GM12878 (cell line): Measurements from ENCODE around the gene HUS1B. TPM values are rescaled to one million over a fixed set of nuclear protein-coding genes. Genes with fewer than 3 reads are reported as not detected.

Experiments used
- ATAC-seq: fragments of 200-7000 bp; cut with Tn5 transposase; 3 replicates; pipeline ENCODE4 v1.9.1; 2020; ENCODE audit warnings: mild to moderate bottlenecking, moderate library complexity
- BruUV-seq: library from RNA; stranded (reverse); fragments of 400-500 nt; replicated peaks from 2 replicates; lab custom pipeline; 2021; lab: Mats Ljungman, UMichigan
- CTCF ChIA-PET: fragments of 300-600 bp; sonication (Branson Sonifier 250); formaldehyde crosslinking; extraction: SDS; loops from one replicate; lab custom pipeline; 2021; ENCODE audit warnings: inconsistent platforms; lab: Yijun Ruan, JAX
- POLR2A ChIA-PET: fragments of 350-600 bp; formaldehyde crosslinking; extraction: SDS; loops from one replicate; lab custom pipeline; 2021; ENCODE audit warnings: inconsistent platforms; lab: Charles Lee
- RAD21 ChIA-PET: fragments of 300-600 bp; sonication (Branson Sonifier 250); formaldehyde crosslinking; loops from one replicate; lab custom pipeline; 2023; ENCODE audit warnings: antibody characterized with exemption; ENCODE audit not compliant: unreplicated experiment; lab: Charles Lee
- SMC1A ChIA-PET: fragments of 300-600 bp; sonication (Branson Sonifier 250); formaldehyde crosslinking; loops from one replicate; lab custom pipeline; 2023; ENCODE audit not compliant: unreplicated experiment, uncharacterized antibody; lab: Charles Lee
- DNase-seq: peaks from one replicate; pipeline ENCODE4 v3.0.0-alpha.2; 2011; ENCODE audit warnings: low read depth, low spot score
- FAIRE-seq: peaks from 3 replicates; lab custom pipeline; 2011; peaks lifted over from hg19 to GRCh38; lab: Jason Lieb, UNC
- H2AFZ ChIP-seq: 2 replicates; pipeline ENCODE4 v1.6.0; 2011; ENCODE audit warnings: low read depth, low read length, control low read depth; ENCODE audit not compliant: control insufficient read depth
- H3K27ac ChIP-seq: 2 replicates; pipeline ENCODE4 v1.5.1; 2011; ENCODE audit warnings: control low read depth; ENCODE audit not compliant: control insufficient read depth, insufficient read depth
- H3K27me3 ChIP-seq, 2 experiments: replicated peaks in 1 of 2; 2 replicates each; pipeline versions ENCODE4 v1.6.0 to v1.6.1; 2011; ENCODE audit warnings: low read length in 1 of 2; ENCODE audit not compliant: control insufficient read depth in 2 of 2, insufficient read depth in 2 of 2
- H3K36me3 ChIP-seq, 2 experiments: 2 replicates each; pipeline ENCODE4 v1.5.1; 2011; ENCODE audit warnings: low read length in 1 of 2; ENCODE audit not compliant: control insufficient read depth in 2 of 2, insufficient read depth in 2 of 2
- H3K4me1 ChIP-seq: 2 replicates; pipeline ENCODE4 v1.6.1; 2011; ENCODE audit warnings: mild to moderate bottlenecking, low read length, moderate library complexity, mixed read lengths; ENCODE audit not compliant: control insufficient read depth, insufficient read depth
- H3K4me2 ChIP-seq: 2 replicates; pipeline ENCODE4 v1.6.0; 2011; ENCODE audit warnings: control low read depth; ENCODE audit not compliant: control insufficient read depth, insufficient read depth
- H3K4me3 ChIP-seq: fragments of 200-600 bp; sonication (generic); 2 replicates; pipeline ENCODE4 v1.5.1; 2016
- H3K79me2 ChIP-seq: 2 replicates; pipeline ENCODE4 v1.6.0; 2011; ENCODE audit warnings: low read length; ENCODE audit not compliant: control insufficient read depth, insufficient read depth
- H3K9ac ChIP-seq: 2 replicates; pipeline ENCODE4 v1.8.0; 2011; ENCODE audit warnings: low read length, control low read depth, mixed read lengths; ENCODE audit not compliant: control insufficient read depth, insufficient read depth
- H3K9me3 ChIP-seq: replicated peaks from 3 replicates; pipeline ENCODE4 v1.5.1; 2011; ENCODE audit warnings: mild to moderate bottlenecking, low read length; ENCODE audit not compliant: control insufficient read depth, insufficient read depth
- H4K20me1 ChIP-seq: 2 replicates; pipeline ENCODE4 v1.6.0; 2011; ENCODE audit not compliant: control insufficient read depth, insufficient read depth
- CBFB ChIP-seq: IDR thresholded peaks from 2 replicates; pipeline ENCODE4 v1.6.1; 2016; ENCODE audit warnings: antibody characterized with exemption, low read depth
- EED ChIP-seq: sonication (generic); IDR thresholded peaks from 2 replicates; pipeline ENCODE4 v1.6.1; 2016; ENCODE audit warnings: antibody characterized with exemption, low read depth
- ETV6 ChIP-seq, 2 experiments: fragments of 450-650 bp in 1 of 2; IDR thresholded peaks in 1 of 2; conservative IDR thresholded peaks in 1 of 2; 2 replicates each; pipeline ENCODE4 v1.6.1; 2014; ENCODE audit warnings: antibody characterized with exemption in 1 of 2, borderline replicate concordance in 1 of 2, low read depth in 1 of 2, mild to moderate bottlenecking in 1 of 2, moderate library complexity in 1 of 2
- EZH2 ChIP-seq: IDR thresholded peaks from 2 replicates; pipeline ENCODE4 v1.6.1; 2012; ENCODE audit warnings: low read depth, mild to moderate bottlenecking, control low read depth, inconsistent platforms, low read length, borderline replicate concordance; ENCODE audit not compliant: control insufficient read depth
- FOXM1 ChIP-seq: IDR thresholded peaks from 2 replicates; pipeline ENCODE4 v1.6.1; 2012; ENCODE audit warnings: low read depth, mild to moderate bottlenecking, inconsistent platforms, low read length, moderate library complexity
- GABPA ChIP-seq: IDR thresholded peaks from 2 replicates; pipeline ENCODE4 v1.6.1; 2014; ENCODE audit warnings: antibody characterized with exemption, low read depth, mild to moderate bottlenecking, inconsistent platforms
- IKZF2 ChIP-seq, 2 experiments: fragments of 450-650 bp; IDR thresholded peaks; 2 replicates each; pipeline ENCODE4 v1.6.1; 2017; ENCODE audit warnings: mild to moderate bottlenecking in 2 of 2, moderate library complexity in 2 of 2
- IRF4 ChIP-seq: IDR thresholded peaks from 2 replicates; pipeline ENCODE4 v1.6.1; 2011; ENCODE audit warnings: low read depth, low read length
- MTA2 ChIP-seq: fragments of 450-650 bp; IDR thresholded peaks from 2 replicates; pipeline ENCODE4 v1.6.1; 2016; ENCODE audit warnings: low read depth, mild to moderate bottlenecking, moderate library complexity
- NFIC ChIP-seq: IDR thresholded peaks from 2 replicates; pipeline ENCODE4 v1.6.1; 2012; ENCODE audit warnings: low read depth, mild to moderate bottlenecking, inconsistent platforms, low read length, moderate library complexity
- RBBP5 ChIP-seq: fragments of 200-600 bp; sonication (generic); conservative IDR thresholded peaks from 2 replicates; pipeline ENCODE4 v1.6.1; 2016
- RUNX3 ChIP-seq: IDR thresholded peaks from 2 replicates; pipeline ENCODE4 v1.6.1; 2012; ENCODE audit warnings: low read length, inconsistent platforms
- SIX5 ChIP-seq: IDR thresholded peaks from 2 replicates; pipeline ENCODE4 v1.6.1; 2011; ENCODE audit warnings: mild to moderate bottlenecking, low read depth, low read length, moderate library complexity; ENCODE audit not compliant: severe bottlenecking
- SUZ12 ChIP-seq: fragments of 200-600 bp; sonication (generic); IDR thresholded peaks from one replicate; pipeline ENCODE4 v1.6.1; 2018; ENCODE audit warnings: antibody characterized with exemption, mild to moderate bottlenecking; ENCODE audit not compliant: unreplicated experiment
- ZBED1 ChIP-seq: IDR thresholded peaks from 2 replicates; pipeline ENCODE4 v1.6.1; 2016; ENCODE audit warnings: borderline replicate concordance
- WGBS: methylation state at CpG from one replicate; pipeline ENCODE4 v1.1.6; 2016; ENCODE audit warnings: low lambda C conversion rate; ENCODE audit not compliant: insufficient replicate concordance, insufficient coverage; ENCODE audit errors: missing lambda C conversion rate; 5-methylcytosine and 5-hydroxymethylcytosine counted together
- in situ Hi-C: fragments of 300-500 bp; cut with MboI; formaldehyde crosslinking; loops from 9 replicates; pipeline ENCODE4 v1.14.3; 2018; ENCODE audit warnings: mixed read lengths
- intact Hi-C: fragments of 100-400 bp; cut with micrococcal nuclease; formaldehyde crosslinking; loops from one replicate; pipeline ENCODE4 v1.14.2; 2022; ENCODE audit not compliant: unreplicated experiment
- polyA plus RNA-seq, 11 experiments: library from polyadenylated mRNA; depleted of rRNA in 4 of 11; unstranded in 6 of 11; stranded (reverse) in 5 of 11; fragments of >200 nt; fragmentation: Nextera tagmentation in 4 of 11; fragmentation: Illumina TruSeq in 1 of 11; extraction: Ambion mirVana in 4 of 11; extraction: Trizol in 1 of 11; gene quantifications; 1 replicate in 1 of 11; 2 replicates in 10 of 11; pipeline versions ENCODE4 v1.2.1 to v1.2.3, GENCODE V29; 2011 to 2016; ENCODE audit warnings: inconsistent platforms in 2 of 11, missing spikeins in 2 of 11, low read depth in 1 of 11
- total RNA-seq, 4 experiments: library from RNA; depleted of rRNA in 3 of 4; stranded (reverse); fragments of >200 nt in 3 of 4; fragmentation: Illumina TruSeq in 1 of 4; extraction: Trizol in 1 of 4; gene quantifications; 2 replicates each; pipeline versions ENCODE4 v1.2.1 to v1.2.3, GENCODE V29; 2013 to 2021
- TF ChIP-seq, protein P1 (sequence below): IDR thresholded peaks from 2 replicates; pipeline ENCODE4 v1.6.1; 2012; ENCODE audit warnings: low read length, inconsistent platforms
- TF ChIP-seq, protein P2 (sequence below): fragments of 450-650 bp; IDR thresholded peaks from 2 replicates; pipeline ENCODE4 v1.6.1; 2017; ENCODE audit warnings: mild to moderate bottlenecking, moderate library complexity
- TF ChIP-seq, protein P3 (sequence below): fragments of 450-650 bp; IDR thresholded peaks from 2 replicates; pipeline ENCODE4 v1.6.1; 2017; ENCODE audit warnings: mild to moderate bottlenecking, low read depth, inconsistent platforms; ENCODE audit not compliant: poor library complexity, severe bottlenecking

HUS1B gene
- total and polyA plus RNA-seq, 10 of the 15 experiments (the other 5 are each of a cell fraction or from before 2014, with no cell fraction given), result 0.11 to 1.3 (median 0.68) TPM; not detected in 3

DNA sequence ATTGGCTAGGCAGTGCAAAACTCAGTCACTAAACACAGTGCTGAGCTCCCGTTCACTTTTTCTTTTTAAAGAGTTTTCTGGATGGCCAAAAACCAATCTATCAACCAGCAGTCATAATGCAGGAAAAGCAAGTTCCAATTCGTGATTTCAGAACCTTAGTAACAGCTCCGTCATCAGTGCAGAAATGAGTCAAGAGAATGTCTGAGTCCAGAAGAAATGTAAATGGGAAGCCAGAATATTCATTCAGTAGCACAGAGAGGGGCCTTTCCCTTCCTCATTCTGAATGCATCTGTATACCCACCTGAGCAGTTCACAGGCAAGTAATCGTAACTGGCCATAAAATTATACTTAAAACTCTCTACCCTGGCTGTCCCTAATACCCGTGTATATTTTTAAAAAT is 20.4 kb downstream of the HUS1B start:
- H3K4me3 ChIP-seq, result no peak overlapping the region
- H3K79me2 ChIP-seq, result no peaks in the 10 kb centered on the region; the same call in 1 of the 2 replicates
- H3K9ac ChIP-seq, result no peak overlapping the region
- no peak overlapping the region for H3K4me2 ChIP-seq
- ChIA-PET RAD21 (no interaction called here), CTCF (interaction anchor here (1.0 to 1.9 kb wide), 4 partner anchors 14 to 74 kb away, joined by 3 to 5 read pairs (median 3); no protein-coding TSS in a partner anchor), POLR2A (no interaction called here), SMC1A (interaction anchor here (0.7 to 1.5 kb wide), 6 partner anchors 14 to 47 kb away, joined by 3 to 5 read pairs (median 4); no protein-coding TSS in a partner anchor)
- peak; percentile 32 for DNase-seq
- intact Hi-C loops, result no loop called here
- no peak for FAIRE-seq
- H3K9me3 ChIP-seq, result no peaks in the 10 kb centered on the region
- no peaks in the 10 kb centered on the region for H4K20me1 ChIP-seq
- H2AFZ ChIP-seq, result no peak overlapping the region
- H3K4me1 ChIP-seq, result peaks cover 8% of the 10 kb centered on the region
- no peaks in the 10 kb centered on the region for H3K27me3 ChIP-seq
- in situ Hi-C loops, result no loop called here
- BruUV-seq, result no TSS peak
- WGBS, result 3% methylated on average over 5 of the region's 5 CpGs
- no peak overlapping the region for H3K27ac ChIP-seq
- ATAC-seq, result peak; percentile 80
- H3K36me3 ChIP-seq, result no peaks in the 10 kb centered on the region; a peak in 1 of 4 replicates
- no peak for TF ChIP-seq EZH2
- peak; percentile 24; the same call in 1 of the 2 replicates for TF ChIP-seq FOXM1
- 0 out of 2 replicates have a peak, but pooled peaks have one; percentile 22 for TF ChIP-seq MTA2
- peak; percentile 46; the same call in 1 of the 2 replicates for TF ChIP-seq RUNX3
- TF ChIP-seq RBBP5, result no peak
- TF ChIP-seq IRF4, result peak; percentile 94
- TF ChIP-seq SUZ12, result no peak
- peak; percentile 59 to 61 for TF ChIP-seq IKZF2 (IDR thresholded peaks at IDR 0.05)
- TF ChIP-seq, protein P1, sequence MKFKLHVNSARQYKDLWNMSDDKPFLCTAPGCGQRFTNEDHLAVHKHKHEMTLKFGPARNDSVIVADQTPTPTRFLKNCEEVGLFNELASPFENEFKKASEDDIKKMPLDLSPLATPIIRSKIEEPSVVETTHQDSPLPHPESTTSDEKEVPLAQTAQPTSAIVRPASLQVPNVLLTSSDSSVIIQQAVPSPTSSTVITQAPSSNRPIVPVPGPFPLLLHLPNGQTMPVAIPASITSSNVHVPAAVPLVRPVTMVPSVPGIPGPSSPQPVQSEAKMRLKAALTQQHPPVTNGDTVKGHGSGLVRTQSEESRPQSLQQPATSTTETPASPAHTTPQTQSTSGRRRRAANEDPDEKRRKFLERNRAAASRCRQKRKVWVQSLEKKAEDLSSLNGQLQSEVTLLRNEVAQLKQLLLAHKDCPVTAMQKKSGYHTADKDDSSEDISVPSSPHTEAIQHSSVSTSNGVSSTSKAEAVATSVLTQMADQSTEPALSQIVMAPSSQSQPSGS, result peak; percentile 88
- no peak for TF ChIP-seq CBFB
- TF ChIP-seq NFIC, result peak; percentile 75; the same call in 1 of the 2 replicates
- peak in 1 of 2 experiments; percentile 30; a peak in 1 of 4 replicates for TF ChIP-seq ETV6 (conservative IDR thresholded peaks at IDR 0.05 in 1 of 2, IDR thresholded peaks at IDR 0.05 in 1 of 2; ENCODE audit: borderline replicate concordance in 1 of 2, low read depth in 1 of 2)
- no peak for TF ChIP-seq GABPA
- peak; percentile 79 for TF ChIP-seq EED
- TF ChIP-seq ZBED1, result peak; percentile 54; the same call in 1 of the 2 replicates
- TF ChIP-seq, protein P2, sequence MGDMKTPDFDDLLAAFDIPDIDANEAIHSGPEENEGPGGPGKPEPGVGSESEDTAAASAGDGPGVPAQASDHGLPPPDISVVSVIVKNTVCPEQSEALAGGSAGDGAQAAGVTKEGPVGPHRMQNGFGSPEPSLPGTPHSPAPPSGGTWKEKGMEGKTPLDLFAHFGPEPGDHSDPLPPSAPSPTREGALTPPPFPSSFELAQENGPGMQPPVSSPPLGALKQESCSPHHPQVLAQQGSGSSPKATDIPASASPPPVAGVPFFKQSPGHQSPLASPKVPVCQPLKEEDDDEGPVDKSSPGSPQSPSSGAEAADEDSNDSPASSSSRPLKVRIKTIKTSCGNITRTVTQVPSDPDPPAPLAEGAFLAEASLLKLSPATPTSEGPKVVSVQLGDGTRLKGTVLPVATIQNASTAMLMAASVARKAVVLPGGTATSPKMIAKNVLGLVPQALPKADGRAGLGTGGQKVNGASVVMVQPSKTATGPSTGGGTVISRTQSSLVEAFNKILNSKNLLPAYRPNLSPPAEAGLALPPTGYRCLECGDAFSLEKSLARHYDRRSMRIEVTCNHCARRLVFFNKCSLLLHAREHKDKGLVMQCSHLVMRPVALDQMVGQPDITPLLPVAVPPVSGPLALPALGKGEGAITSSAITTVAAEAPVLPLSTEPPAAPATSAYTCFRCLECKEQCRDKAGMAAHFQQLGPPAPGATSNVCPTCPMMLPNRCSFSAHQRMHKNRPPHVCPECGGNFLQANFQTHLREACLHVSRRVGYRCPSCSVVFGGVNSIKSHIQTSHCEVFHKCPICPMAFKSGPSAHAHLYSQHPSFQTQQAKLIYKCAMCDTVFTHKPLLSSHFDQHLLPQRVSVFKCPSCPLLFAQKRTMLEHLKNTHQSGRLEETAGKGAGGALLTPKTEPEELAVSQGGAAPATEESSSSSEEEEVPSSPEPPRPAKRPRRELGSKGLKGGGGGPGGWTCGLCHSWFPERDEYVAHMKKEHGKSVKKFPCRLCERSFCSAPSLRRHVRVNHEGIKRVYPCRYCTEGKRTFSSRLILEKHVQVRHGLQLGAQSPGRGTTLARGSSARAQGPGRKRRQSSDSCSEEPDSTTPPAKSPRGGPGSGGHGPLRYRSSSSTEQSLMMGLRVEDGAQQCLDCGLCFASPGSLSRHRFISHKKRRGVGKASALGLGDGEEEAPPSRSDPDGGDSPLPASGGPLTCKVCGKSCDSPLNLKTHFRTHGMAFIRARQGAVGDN, result no peak
- TF ChIP-seq SIX5, result no peak
- TF ChIP-seq, protein P3, sequence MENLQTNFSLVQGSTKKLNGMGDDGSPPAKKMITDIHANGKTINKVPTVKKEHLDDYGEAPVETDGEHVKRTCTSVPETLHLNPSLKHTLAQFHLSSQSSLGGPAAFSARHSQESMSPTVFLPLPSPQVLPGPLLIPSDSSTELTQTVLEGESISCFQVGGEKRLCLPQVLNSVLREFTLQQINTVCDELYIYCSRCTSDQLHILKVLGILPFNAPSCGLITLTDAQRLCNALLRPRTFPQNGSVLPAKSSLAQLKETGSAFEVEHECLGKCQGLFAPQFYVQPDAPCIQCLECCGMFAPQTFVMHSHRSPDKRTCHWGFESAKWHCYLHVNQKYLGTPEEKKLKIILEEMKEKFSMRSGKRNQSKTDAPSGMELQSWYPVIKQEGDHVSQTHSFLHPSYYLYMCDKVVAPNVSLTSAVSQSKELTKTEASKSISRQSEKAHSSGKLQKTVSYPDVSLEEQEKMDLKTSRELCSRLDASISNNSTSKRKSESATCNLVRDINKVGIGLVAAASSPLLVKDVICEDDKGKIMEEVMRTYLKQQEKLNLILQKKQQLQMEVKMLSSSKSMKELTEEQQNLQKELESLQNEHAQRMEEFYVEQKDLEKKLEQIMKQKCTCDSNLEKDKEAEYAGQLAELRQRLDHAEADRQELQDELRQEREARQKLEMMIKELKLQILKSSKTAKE, result peak; percentile 67
